ENCODE measurements around the gene RPL13. TPM values are rescaled to one million over a fixed set of nuclear protein-coding genes. Genes with fewer than 3 reads are reported as not detected.

RPL13 gene
- total RNA-seq, 4 donors from 2014 or later, result 4,137 to 5,837 (median 4,637) TPM

GRCh38 chr16:89599902-89600301, 39.4 kb downstream of the RPL13 start:
- TF ChIP-seq CTCF (IDR thresholded peaks at IDR 0.05), result no peak
- no peak for ATAC-seq (ENCODE audit: low FRiP score)
- no peak for DNase-seq (ENCODE audit: low spot score)

- DNase-seq (ENCODE audit: low spot score) (no peak), ATAC-seq (ENCODE audit: low FRiP score) (no peak)
- no peak for TF ChIP-seq CTCF (IDR thresholded peaks at IDR 0.05)
These were observed 39.9 kb downstream of the RPL13 start for GRCh38 chr16:89600427-89600826.

GRCh38 chr16:89600956-89601355, 40.5 kb downstream of the RPL13 start:
- no peak for TF ChIP-seq CTCF (IDR thresholded peaks at IDR 0.05)
- no peak for DNase-seq (ENCODE audit: low spot score)

GRCh38 chr16:89601906-89602272, 41.4 kb downstream of the RPL13 start:
- no peak for TF ChIP-seq CTCF (IDR thresholded peaks at IDR 0.05)
- DNase-seq (ENCODE audit: low spot score) (no peak), ATAC-seq (ENCODE audit: low FRiP score) (no peak)

More at GRCh38 chr16:89600956-89601355, 40.5 kb downstream of the RPL13 start:
- ATAC-seq (ENCODE audit: low FRiP score), result no peak

- DNase-seq (ENCODE audit: low spot score) (peak; percentile 46), ATAC-seq (ENCODE audit: low FRiP score) (peak; percentile 96)
- no peak for TF ChIP-seq CTCF (IDR thresholded peaks at IDR 0.05)
These were observed 41.9 kb downstream of the RPL13 start for GRCh38 chr16:89602273-89602951.

GRCh38 chr16:89602952-89603590, 42.6 kb downstream of the RPL13 start:
- DNase-seq (ENCODE audit: low spot score) (no peak), ATAC-seq (ENCODE audit: low FRiP score) (no peak)
- TF ChIP-seq CTCF (IDR thresholded peaks at IDR 0.05), result no peak

- no peak for ATAC-seq (ENCODE audit: low FRiP score)
- DNase-seq (ENCODE audit: low spot score), result no peak
- no peak for TF ChIP-seq CTCF (IDR thresholded peaks at IDR 0.05)
These were observed 44.3 kb downstream of the RPL13 start for GRCh38 chr16:89604764-89605163.
